Measurements from ENCODE around the gene IMMP2L.

DNA sequence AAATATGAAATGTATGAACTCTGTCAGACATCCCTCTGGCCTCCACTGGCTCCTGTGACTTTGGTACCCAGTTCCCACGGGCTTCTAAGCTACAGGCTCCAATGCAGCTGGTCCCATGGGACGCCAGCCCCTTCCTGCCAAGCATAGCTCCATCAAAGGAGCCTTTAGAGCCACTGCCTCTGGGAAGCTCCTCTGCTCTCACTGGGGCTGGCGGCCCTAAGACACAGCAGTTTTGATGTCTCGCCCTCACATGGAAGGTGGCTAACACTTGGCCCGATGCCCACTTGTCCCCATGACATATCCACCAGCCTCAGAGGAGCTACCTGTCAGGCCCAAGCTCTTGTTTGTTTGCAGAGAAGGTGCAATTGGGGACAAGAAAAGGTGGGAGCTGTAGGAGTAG, 925.0 kb downstream of the IMMP2L start:
- TF ChIP-seq MAX (IDR thresholded peaks at IDR 0.05) (no peak), CTCF (IDR thresholded peaks at IDR 0.05; ENCODE audit: low read depth, low read length, missing input control) (no peak), GABPA (IDR thresholded peaks at IDR 0.05 in 1 of 2, conservative IDR thresholded peaks at IDR 0.05 in 1 of 2) (no peak), YY1 (IDR thresholded peaks at IDR 0.05) (no peak), REST (IDR thresholded peaks at IDR 0.05) (no peak), HNF4G (IDR thresholded peaks at IDR 0.05) (no peak), ATF3 (IDR thresholded peaks at IDR 0.05) (no peak), TAF1 (conservative IDR thresholded peaks at IDR 0.05) (no peak), SP1 (IDR thresholded peaks at IDR 0.05) (no peak)

Data from liver (tissue), 3 donors.